GM20431 (cell line): Measurements from ENCODE around the gene LRRFIP1.

Source experiments
- in situ Hi-C: fragments of 300-500 bp; cut with MseI, MboI; formaldehyde crosslinking; loops from one replicate; pipeline ENCODE4 v1.15.0; 2020; ENCODE audit warnings: low sequenced_read_pairs; ENCODE audit not compliant: unreplicated experiment

LRRFIP1 gene

DNA sequence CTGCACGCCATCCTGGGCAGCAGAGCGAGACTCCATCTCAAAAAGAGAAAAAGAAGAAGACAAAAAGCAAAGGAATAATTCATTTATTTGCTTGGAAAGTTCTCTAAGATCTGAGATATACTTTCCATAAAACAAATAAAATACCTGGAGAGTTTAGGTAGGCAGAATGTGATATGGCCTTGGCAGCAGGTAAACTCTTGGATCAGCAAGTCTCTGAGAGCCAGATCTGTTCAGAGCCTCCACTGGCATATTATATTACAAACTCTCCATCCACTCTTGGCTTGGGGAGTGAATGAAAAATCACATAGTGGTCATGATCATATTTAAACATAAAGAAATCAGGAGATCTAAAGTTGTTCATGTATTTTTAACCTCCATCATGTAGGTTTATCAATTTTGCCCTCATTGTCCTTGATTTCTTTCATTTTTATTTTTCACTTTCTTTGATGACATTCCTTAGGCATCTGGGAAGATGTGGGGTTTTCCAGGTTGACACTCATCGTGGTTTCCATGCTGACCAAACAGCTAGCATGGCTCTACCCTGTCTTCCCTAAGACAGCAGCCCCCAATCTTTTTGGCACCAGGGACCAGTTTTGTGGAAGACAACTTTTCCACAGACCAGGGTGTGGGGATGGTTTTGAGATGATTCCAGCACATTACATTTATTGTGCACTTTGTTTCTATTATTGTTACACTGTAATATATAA, 10.2 kb downstream of the LRRFIP1 start:
- in situ Hi-C loops = no loop called here

GRCh38 chr2:237638176-237638575, 10.8 kb downstream of the LRRFIP1 start:
- in situ Hi-C loops = no loop called here

DNA sequence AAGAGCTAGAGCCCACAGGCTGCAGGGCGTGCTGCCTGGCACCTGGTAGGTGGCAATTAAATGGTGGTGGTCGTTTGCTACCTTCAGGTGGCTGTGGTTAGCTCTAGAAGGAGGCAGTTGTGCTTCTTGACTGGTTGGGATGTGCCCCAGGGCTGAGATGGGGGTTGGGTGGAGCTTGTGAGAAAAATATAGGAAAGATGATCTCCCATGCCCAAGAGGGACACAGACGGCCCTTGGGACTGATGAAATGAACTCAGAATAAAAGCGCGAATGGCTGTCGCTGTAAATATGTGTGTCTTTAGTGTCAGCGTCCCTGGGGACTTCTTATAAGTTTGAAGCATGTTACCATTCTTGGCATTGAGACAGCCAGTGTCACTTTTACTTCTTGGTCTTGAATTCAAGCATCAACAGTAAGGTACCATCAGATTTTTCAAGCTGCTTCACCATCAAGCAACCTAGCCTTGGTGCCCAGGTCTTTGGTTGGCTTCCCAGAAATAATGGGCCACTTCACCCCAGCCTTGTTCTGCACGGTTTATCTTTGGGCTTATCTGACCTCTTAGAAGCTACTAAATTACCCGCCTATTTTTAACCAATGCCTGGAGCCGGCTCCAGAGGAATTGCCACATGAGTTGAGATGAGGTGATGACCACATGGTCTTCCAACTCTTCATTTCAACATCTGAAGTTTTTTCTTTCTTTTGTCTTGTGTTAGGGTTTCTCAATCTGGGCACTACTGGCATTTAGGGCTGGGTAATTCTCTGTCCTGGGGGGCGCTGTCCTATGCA, 11.9 kb downstream of the LRRFIP1 start:
- in situ Hi-C loops = no loop called here

- in situ Hi-C loops = no loop called here
These were observed 12.4 kb downstream of the LRRFIP1 start for GRCh38 chr2:237639836-237640220.

GRCh38 chr2:237640493-237640998, 13.2 kb downstream of the LRRFIP1 start:
- in situ Hi-C loops = no loop called here

DNA sequence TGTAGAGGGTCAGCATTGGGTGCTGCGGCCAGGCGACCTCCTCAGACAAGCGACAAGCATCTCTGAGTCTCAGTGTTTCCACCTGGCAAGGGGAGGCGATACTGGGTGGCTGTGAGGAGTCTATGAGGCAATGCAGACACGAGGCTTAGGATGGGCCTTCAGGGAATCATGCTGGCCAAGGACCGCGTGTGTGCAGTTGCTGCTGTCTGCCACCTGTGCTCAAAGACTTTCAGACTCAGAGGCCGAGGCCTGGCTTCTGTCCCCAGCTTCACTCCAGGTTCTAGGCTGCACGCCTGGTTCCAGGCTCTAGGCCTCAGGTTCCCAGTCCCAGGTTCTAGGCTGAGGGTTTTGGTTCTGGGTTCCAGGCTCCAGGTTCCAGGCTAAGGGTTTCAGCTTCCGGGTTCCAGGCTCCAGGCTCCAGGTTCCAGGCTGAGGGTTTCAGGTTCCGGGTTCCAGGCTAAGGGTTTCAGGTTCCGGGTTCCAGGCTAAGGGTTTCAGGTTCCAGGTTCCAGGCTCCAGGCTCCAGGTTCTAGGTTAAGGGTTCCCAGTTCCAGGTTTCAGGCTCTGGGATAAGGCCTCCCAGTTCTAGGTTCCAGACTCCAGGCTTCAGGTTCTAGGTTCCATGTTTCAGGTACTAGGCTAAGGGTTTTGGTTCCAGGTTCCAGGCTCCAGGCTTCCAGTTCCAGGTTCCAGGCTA, 14.8 kb downstream of the LRRFIP1 start:
- in situ Hi-C loops = no loop called here

- in situ Hi-C loops = no loop called here
These were observed 15.7 kb downstream of the LRRFIP1 start for GRCh38 chr2:237643066-237643465.

DNA sequence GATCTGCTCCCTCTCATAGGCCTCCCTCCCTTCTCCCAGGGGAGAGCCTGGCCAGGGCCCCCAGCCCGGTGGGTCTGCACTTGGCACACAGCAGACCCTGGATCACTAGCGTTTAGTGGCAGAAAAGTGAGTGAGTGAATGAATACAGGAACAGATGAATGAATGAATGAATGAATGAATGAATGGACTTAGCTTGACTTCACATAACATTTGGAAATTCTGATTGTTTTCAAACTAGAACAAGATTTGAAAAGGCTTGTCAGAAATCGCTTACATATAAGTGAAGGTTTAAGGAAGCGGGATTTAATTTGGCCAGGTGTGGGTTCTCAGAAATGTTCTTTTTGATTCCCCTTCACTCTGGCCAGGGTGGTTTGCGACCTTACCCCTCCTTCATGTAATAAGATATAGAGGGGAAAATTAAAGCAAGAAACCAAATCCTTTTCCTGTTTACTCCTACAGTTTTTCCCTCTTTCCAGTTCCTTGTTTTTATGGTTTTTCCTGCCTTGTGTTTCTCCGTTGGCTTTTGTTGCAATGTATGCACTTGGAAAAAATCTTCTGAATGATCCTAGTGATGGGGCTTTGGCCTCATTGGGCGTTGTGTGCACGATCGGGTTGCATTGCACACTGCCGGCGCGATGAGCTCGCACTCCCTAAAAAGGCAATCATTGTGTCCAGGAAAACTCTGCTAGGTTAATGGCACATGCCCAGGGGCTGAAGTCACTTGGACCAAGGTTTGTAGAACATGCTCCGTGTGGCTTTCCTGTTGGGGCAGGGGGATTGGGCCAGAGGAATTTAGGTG, 16.4 kb downstream of the LRRFIP1 start:
- in situ Hi-C loops = no loop called here

- in situ Hi-C loops = no loop called here
These were observed 17.0 kb downstream of the LRRFIP1 start for GRCh38 chr2:237644381-237644703.

DNA sequence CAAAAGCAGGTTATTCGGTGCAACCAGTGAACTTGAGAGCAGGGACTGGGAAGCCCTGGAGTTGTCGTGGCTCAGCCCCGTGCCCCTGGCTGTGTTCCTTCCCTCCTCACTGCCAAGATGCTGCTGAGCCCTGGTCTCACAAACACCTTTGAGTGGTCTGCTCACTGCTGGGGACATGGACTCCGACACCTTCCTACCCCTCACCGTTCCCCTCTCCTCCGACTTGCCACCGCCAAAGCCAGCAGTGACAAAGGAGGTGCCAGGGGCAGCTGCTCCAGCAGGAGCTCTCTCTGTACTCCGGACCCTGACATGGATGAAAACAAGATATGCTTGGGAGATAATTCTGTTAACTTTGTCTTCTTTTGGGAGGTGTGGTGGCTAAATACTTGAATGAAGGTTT, 17.9 kb downstream of the LRRFIP1 start:
- in situ Hi-C loops = no loop called here

DNA sequence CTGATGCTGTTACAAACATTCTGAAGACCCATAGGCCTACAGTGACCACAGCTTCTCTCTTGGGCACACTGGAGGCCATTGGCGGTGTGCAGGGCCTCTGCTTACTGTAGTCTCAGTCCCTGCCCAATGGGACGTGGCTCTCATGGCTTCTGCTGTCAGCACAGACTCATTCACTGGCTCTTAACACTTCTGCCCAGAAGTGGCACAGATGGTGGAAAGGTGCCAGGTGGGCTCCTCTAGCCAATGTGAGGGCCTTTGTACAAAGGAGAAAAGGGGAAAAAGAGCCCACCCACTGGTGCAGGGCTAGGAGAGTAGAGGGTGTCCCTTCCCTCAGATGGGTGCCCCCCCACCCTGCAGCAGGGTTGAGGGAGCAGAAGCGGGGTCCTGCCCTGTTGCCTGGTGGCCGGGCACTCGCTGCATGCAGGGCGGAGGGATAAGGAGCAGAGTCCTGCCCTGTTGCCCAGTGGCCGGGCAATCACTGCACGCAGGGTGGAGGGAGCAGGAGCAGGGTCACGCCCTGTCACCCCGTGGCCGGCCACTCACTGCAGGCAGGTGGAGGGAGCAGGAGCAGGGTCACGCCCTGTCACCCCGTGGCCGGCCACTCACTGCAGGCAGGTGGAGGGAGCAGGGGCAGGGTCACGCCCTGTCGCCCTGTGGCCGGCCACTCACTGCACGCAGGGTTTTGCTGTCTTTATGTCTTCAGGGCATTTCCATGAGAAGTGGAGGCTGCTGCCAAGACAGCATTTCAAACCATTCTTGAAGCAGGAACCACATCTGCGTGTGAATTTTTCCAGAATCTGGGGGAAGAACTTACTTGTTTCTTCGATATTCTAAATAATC, 20.0 kb downstream of the LRRFIP1 start:
- in situ Hi-C loops = no loop called here

DNA sequence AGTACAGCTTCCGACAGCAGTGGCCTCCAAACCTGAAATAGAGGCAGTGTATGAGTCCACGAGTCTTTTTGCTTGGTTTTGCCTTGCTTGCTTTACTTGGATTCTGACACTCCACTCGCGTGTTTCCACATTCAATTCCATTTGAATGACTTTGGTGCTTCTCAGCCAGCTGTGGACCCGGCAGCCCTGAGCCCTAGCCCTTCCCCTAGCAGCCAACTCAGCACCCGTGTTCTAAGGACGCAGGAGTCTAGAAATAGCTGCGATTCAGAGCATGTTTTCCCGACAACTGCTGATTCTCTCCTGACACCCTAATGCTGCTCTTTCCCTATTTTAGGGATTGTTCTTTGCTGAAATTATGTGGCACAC, 20.6 kb downstream of the LRRFIP1 start:
- in situ Hi-C loops = no loop called here

DNA sequence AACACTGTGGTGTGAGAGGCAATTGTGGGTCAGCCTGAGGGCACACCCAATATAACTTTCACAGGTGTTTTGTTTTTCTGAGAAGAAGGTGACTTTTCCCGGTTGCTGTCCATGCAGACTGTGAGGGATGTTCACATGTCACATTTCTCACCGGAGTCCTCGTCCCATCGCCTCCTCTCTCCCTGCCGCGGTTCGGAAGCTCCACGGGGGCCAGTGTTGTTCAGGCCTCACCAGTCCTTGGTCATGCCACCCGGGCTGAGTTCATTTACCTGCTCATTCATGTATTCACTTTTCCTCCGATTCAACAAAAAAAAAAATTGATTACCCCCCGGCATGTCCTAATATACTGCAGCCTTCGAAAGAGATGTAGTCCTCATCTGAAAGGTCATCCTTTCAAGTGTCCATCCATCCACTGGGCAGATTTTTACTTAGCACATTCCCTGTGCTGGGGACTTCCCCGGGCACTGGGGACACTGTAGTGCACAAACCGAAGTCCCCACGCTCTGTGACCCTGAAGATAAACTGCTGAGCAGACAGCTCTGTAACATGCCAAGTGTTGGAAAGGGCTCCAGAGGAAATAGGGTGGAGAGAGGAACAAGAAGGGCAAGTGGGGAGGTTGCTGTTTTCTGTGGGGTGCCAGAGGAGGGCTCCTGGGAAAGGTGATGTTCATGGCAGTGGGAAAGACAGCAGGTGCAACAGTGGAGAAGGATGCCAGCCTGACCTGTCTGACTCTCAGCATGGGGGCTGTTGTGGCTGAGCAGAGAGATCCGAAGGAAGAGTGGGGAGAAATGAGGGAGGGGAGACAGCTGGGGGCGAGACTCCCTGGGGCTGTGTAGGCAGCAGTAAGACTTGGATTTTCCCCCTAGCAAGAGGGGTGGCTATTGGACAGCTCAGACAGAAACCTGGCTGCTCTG, 22.4 kb downstream of the LRRFIP1 start:
- in situ Hi-C loops = no loop called here

DNA sequence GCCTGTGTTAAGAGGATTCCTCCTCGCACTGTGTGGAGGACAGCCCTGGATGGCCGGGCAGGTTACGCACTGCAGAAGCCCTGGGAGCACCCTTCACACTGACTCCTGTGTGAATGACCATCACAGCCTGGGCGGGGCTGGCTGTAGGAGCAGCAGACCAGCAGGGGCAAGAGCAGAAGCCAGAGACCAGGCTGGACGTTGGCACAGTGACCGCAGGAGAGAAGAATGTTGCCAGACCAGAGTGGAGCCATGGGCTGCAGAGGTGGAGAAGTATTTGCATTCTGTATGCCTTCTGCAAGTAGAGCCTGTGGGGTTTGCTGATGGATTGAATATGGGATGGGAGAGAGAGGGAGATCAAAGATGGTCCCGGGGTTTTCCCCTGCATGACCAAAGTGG, 23.1 kb downstream of the LRRFIP1 start:
- in situ Hi-C loops = no loop called here

DNA sequence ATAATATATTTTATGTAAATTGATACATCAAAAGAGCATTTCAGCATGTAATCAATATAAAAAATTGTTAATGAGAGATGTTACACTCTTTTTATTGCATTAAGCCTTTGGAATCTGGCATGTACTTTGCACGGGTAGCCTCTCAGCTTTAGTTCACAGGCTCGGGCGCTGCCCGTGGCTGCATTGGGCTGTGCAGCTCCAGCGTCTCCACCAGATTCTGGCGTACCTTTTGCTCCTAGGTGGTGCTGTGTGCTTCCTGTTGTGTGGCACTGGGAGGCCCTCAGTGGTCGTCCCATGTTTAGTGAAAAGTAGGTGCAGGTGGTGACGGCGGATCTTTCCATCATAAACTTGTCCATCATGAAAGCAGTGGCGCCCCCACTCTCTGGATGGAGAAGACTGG, 24.4 kb downstream of the LRRFIP1 start:
- in situ Hi-C loops = no loop called here

DNA sequence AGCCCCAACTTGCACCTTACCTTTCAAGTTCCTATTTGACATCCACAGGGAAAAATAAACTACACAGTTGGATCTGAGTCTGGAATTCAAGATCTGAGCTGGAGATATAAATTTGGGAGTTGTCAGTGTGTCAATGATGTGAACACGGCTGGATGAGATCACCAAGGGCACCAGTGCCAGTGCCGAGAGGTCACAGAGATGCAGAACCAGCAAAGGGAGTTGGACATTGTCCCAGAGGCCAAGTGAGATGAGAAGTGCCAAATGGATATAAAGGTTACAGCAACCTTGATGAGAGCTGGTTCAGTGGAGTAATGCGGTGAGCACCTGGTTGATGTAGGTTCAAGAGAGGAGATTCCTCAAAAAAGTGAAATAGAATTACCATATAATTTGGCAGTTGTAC, 24.8 kb downstream of the LRRFIP1 start:
- in situ Hi-C loops = no loop called here

GRCh38 chr2:237652854-237653253, 25.5 kb downstream of the LRRFIP1 start:
- in situ Hi-C loops = no loop called here

GRCh38 chr2:237653776-237654558, 26.6 kb downstream of the LRRFIP1 start:
- in situ Hi-C loops = no loop called here
